OCI-LY7 (cell line): Measurements from ENCODE around the gene APOF.

Experiments used
- CTCF ChIP-seq: fragments of 200-600 bp; sonication (generic); conservative IDR thresholded peaks from 2 replicates; pipeline ENCODE4 v1.5.1; 2014; ENCODE audit warnings: mild to moderate bottlenecking, antibody characterized with exemption, low read length, moderate library complexity, mixed read lengths
- EZH2phosphoT487 ChIP-seq: fragments of 200-600 bp; sonication (generic); IDR thresholded peaks from 2 replicates; pipeline ENCODE4 v1.6.1; 2018; ENCODE audit warnings: low read depth, borderline replicate concordance, mild to moderate bottlenecking, mixed run types, antibody characterized with exemption, low read length, moderate library complexity, mixed read lengths

- TF ChIP-seq CTCF (no peak), EZH2phosphoT487 (no peak)
These were observed 35.7 kb upstream of the APOF start for GRCh38 chr12:56398324-56398723.
